Thoracic aorta (tissue), 2 donors: Measurements from ENCODE around the gene MACF1. TPM values are rescaled to one million over a fixed set of nuclear protein-coding genes. Genes with fewer than 3 reads are reported as not detected.
"Not testable (repeated sequence)": the region's sequence is repeated elsewhere in the genome, so short reads cannot be mapped to it uniquely, and the experiment has no call there.

Experiments used
- ATAC-seq: fragments of 150-250 bp; one replicate; pipeline ENCODE4 v1.8.0; 2017; ENCODE audit warnings: low read depth; ENCODE audit not compliant: insufficient number of reproducible peaks, low FRiP score
- DNase-seq: peaks from one replicate; pipeline ENCODE4 v3.0.0-alpha.2; 2020; ENCODE audit warnings: low spot score
- H3K27ac ChIP-seq, 2 donors: fragments of 200-600 bp; sonication (generic); 1 replicate in 1 of 2; 2 replicates in 1 of 2; pipeline ENCODE4 v1.5.1; 2016; ENCODE audit warnings: mild to moderate bottlenecking in 2 of 2, moderate library complexity in 2 of 2
- H3K27me3 ChIP-seq: fragments of 200-600 bp; sonication (generic); replicated peaks from 2 replicates; pipeline ENCODE4 v1.6.0; 2016; ENCODE audit warnings: mild to moderate bottlenecking; ENCODE audit not compliant: insufficient read depth
- H3K36me3 ChIP-seq: fragments of 200-600 bp; sonication (generic); one replicate; pipeline ENCODE4 v1.5.1; 2016
- H3K4me1 ChIP-seq, 2 donors: fragments of 200-600 bp; sonication (generic); 1 replicate in 1 of 2; 2 replicates in 1 of 2; pipeline versions ENCODE4 v1.5.1 to v1.6.0; 2016; ENCODE audit warnings: low read depth in 2 of 2, mild to moderate bottlenecking in 1 of 2; ENCODE audit not compliant: control insufficient read depth in 1 of 2
- H3K4me3 ChIP-seq: fragments of 200-600 bp; sonication (generic); 2 replicates; pipeline ENCODE4 v1.5.1; 2016; ENCODE audit warnings: mild to moderate bottlenecking
- H3K9me3 ChIP-seq: fragments of 200-600 bp; sonication (generic); 2 replicates; pipeline ENCODE4 v1.5.1; 2016
- CTCF ChIP-seq: fragments of 200-600 bp; sonication (generic); IDR thresholded peaks from one replicate; pipeline ENCODE4 v1.5.1; 2019; ENCODE audit warnings: antibody characterized with exemption
- total RNA-seq, 2 donors: library from RNA; depleted of rRNA; stranded (reverse); fragments of >200 nt; gene quantifications; one replicate each; pipeline versions ENCODE4 v1.1.0 to v1.2.3, GENCODE V29; 2016

Gene MACF1
- total RNA-seq, 2 donors from 2014 or later, result 604 to 650 TPM

GRCh38 chr1:39500862-39501389, 296.4 kb downstream of the MACF1 start:
- DNase-seq, result no peak

GRCh38 chr1:39501666-39502065, 297.2 kb downstream of the MACF1 start:
- ATAC-seq (peak; percentile 55), DNase-seq (no peak)
- Histone ChIP-seq H3K4me3 (no peak overlapping the region), H3K27ac (no peak overlapping the region), H3K9me3 (no peaks in the 10 kb centered on the region), H3K36me3 (no peaks in the 10 kb centered on the region), H3K4me1 (no peaks in the 10 kb centered on the region), H3K27me3 (no peaks in the 10 kb centered on the region)
- TF ChIP-seq CTCF, result no peak

More at GRCh38 chr1:39500862-39501389, 296.4 kb downstream of the MACF1 start:
- ATAC-seq, result no peak
- TF ChIP-seq CTCF, result no peak
- Histone ChIP-seq H3K36me3 (no peaks in the 10 kb centered on the region), H3K9me3 (no peaks in the 10 kb centered on the region), H3K4me1 (no peaks in the 10 kb centered on the region), H3K27ac (no peak overlapping the region), H3K4me3 (no peak overlapping the region), H3K27me3 (no peaks in the 10 kb centered on the region)

DNA sequence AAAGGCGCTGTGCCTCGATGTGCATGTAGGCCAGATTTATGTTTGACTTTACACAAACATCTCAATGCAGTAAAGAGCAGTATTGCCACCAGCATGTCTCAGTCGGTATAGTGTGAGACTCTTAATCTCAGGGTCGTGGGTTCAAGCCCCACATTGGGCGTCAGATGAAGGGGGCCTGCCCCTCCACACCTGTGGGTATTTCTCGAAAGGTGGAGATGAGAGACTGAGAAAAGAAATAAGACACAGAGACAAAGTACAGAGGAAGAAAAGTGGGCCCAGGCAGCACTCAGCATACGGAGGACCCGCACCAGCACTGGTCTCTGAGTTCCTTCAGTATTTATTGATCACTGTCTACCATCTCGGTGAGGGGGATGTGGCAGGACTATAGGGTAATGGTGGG, 299.9 kb downstream of the MACF1 start:
- H3K9me3 ChIP-seq, H3K4me3 ChIP-seq, DNase-seq, H3K4me1 ChIP-seq, H3K27me3 ChIP-seq, H3K36me3 ChIP-seq, ATAC-seq, H3K27ac ChIP-seq: not testable (repeated sequence)

DNA sequence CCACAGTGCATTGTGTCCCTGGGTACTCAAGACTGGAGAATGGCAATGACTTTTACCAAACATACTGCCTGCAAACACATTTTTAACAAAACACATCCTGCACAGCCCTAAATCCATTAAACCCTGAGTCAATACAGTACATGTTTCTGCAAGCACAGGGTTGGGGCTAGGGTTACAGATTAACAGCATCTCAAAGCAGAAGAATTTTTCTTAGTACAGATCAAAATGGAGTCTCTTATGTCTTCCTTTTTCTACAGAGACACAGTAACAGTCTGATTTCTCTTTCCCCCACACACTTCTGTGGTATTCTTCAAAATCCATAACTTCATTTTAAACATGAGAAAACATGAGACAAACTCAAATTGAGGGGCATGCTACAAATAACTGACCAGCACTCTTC, 300.8 kb downstream of the MACF1 start:
- Histone ChIP-seq H3K27ac (no peak overlapping the region), H3K36me3 (no peaks in the 10 kb centered on the region)
- no peak for ATAC-seq

GRCh38 chr1:39507230-39507928, 302.9 kb downstream of the MACF1 start:
- Histone ChIP-seq H3K27ac (no peak overlapping the region), H3K9me3 (no peaks in the 10 kb centered on the region), H3K4me3 (no peak overlapping the region), H3K36me3 (no peaks in the 10 kb centered on the region), H3K27me3 (no peaks in the 10 kb centered on the region), H3K4me1 (no peaks in the 10 kb centered on the region)
- no peak for ATAC-seq
- no peak for TF ChIP-seq CTCF
- no peak for DNase-seq

More for the DNA sequence above, 300.8 kb downstream of the MACF1 start:
- DNase-seq, result no peak
- no peak overlapping the region for H3K4me3 ChIP-seq
- no peak for TF ChIP-seq CTCF
- H3K4me1 ChIP-seq, result no peaks in the 10 kb centered on the region
- H3K27me3 ChIP-seq, result no peaks in the 10 kb centered on the region
- no peaks in the 10 kb centered on the region for H3K9me3 ChIP-seq
